Liver (tissue), 9 donors: ENCODE data around the gene IRF4. TPM values are rescaled to one million over a fixed set of nuclear protein-coding genes. Genes with fewer than 3 reads are reported as not detected.

Experiments used
- DNase-seq: peaks from one replicate; pipeline ENCODE4 v3.0.0-alpha.2; 2017; ENCODE audit warnings: low spot score
- H3K27ac ChIP-seq, 2 donors: one replicate each; pipeline ENCODE4 v1.7.0; 2013; ENCODE audit warnings: inconsistent platforms in 2 of 2, low read length in 2 of 2, control low read depth in 1 of 2, low read depth in 1 of 2, mild to moderate bottlenecking in 1 of 2
- H3K27me3 ChIP-seq, 4 donors: one replicate each; pipeline versions ENCODE4 v1.6.1 to v1.7.0; 2013; ENCODE audit warnings: low read length in 3 of 4, inconsistent platforms in 1 of 4, mild to moderate bottlenecking in 1 of 4, moderate library complexity in 1 of 4; ENCODE audit not compliant: control insufficient read depth in 4 of 4, insufficient read depth in 4 of 4
- H3K36me3 ChIP-seq, 4 donors: one replicate each; pipeline versions ENCODE4 v1.6.1 to v1.7.0; 2013; ENCODE audit warnings: low read length in 3 of 4, mild to moderate bottlenecking in 3 of 4, low read depth in 1 of 4, moderate library complexity in 1 of 4; ENCODE audit not compliant: control insufficient read depth in 4 of 4, insufficient read depth in 3 of 4
- H3K4me1 ChIP-seq, 4 donors: one replicate each; pipeline versions ENCODE4 v1.6.1 to v1.7.0; 2013; ENCODE audit warnings: low read length in 3 of 4, mild to moderate bottlenecking in 3 of 4, moderate library complexity in 1 of 4; ENCODE audit not compliant: control insufficient read depth in 4 of 4, insufficient read depth in 4 of 4
- H3K4me3 ChIP-seq, 3 donors: one replicate each; pipeline versions ENCODE4 v1.6.1 to v1.7.0; 2013; ENCODE audit warnings: low read length in 3 of 3, control low read depth in 1 of 3, low read depth in 1 of 3, mild to moderate bottlenecking in 1 of 3
- H3K9ac ChIP-seq, 2 donors: one replicate each; pipeline ENCODE4 v1.7.0; 2013; ENCODE audit warnings: low read length in 2 of 2, mild to moderate bottlenecking in 2 of 2, moderate library complexity in 2 of 2, control low read depth in 1 of 2, low read depth in 1 of 2
- H3K9me3 ChIP-seq, 4 donors: one replicate each; pipeline versions ENCODE4 v1.6.1 to v1.7.0; 2013; ENCODE audit warnings: low read length in 3 of 4; ENCODE audit not compliant: control insufficient read depth in 4 of 4
- EGR1 ChIP-seq, 2 donors: IDR thresholded peaks; 2 replicates each; pipeline ENCODE4 v1.6.1; 2016 to 2018; ENCODE audit warnings: antibody characterized with exemption in 2 of 2, low read depth in 2 of 2
- FOXA2 ChIP-seq: IDR thresholded peaks from 2 replicates; pipeline ENCODE4 v1.6.1; 2016; ENCODE audit warnings: antibody characterized with exemption
- GABPA ChIP-seq, 2 donors: IDR thresholded peaks in 1 of 2; conservative IDR thresholded peaks in 1 of 2; 2 replicates each; pipeline ENCODE4 v1.6.1; 2016; ENCODE audit warnings: antibody characterized with exemption in 2 of 2, mild to moderate bottlenecking in 1 of 2, moderate library complexity in 1 of 2
- HNF4A ChIP-seq, 2 donors: conservative IDR thresholded peaks; 2 replicates each; pipeline ENCODE4 v1.6.1; 2016; ENCODE audit warnings: antibody characterized with exemption in 2 of 2, mild to moderate bottlenecking in 2 of 2
- HNF4G ChIP-seq: IDR thresholded peaks from 2 replicates; pipeline ENCODE4 v1.6.1; 2016; ENCODE audit warnings: antibody characterized with exemption
- JUND ChIP-seq, 2 donors: IDR thresholded peaks; 2 replicates each; pipeline ENCODE4 v1.6.1; 2016; ENCODE audit warnings: antibody characterized with exemption in 2 of 2
- RAD21 ChIP-seq, 2 donors: IDR thresholded peaks; 2 replicates each; pipeline ENCODE4 v1.6.1; 2016; ENCODE audit warnings: antibody characterized with exemption in 2 of 2, mild to moderate bottlenecking in 2 of 2
- RXRA ChIP-seq, 2 donors: IDR thresholded peaks; 2 replicates each; pipeline ENCODE4 v1.6.1; 2017 to 2018; ENCODE audit warnings: antibody characterized with exemption in 2 of 2, mild to moderate bottlenecking in 1 of 2
- SP1 ChIP-seq: IDR thresholded peaks from 2 replicates; pipeline ENCODE4 v1.6.1; 2018; ENCODE audit warnings: antibody characterized with exemption, mild to moderate bottlenecking
- YY1 ChIP-seq: IDR thresholded peaks from 2 replicates; pipeline ENCODE4 v1.6.1; 2016; ENCODE audit warnings: antibody characterized with exemption, mild to moderate bottlenecking
- WGBS: extraction: QIAGEN DNeasy Blood & Tissue Kit; methylation state at CpG from one replicate; pipeline ENCODE4 v1.1.7; 2013; 5-methylcytosine and 5-hydroxymethylcytosine counted together
- polyA plus RNA-seq, 2 donors: library from polyadenylated mRNA; stranded (reverse) in 1 of 2; unstranded in 1 of 2; fragments of 200-250 nt in 1 of 2; fragments of >200 nt in 1 of 2; fragmentation: Nextera tagmentation in 1 of 2; extraction: Ambion mirVana in 1 of 2; gene quantifications; one replicate each; pipeline versions ENCODE4 v1.2.1 to v1.2.3, GENCODE V29; 2013 to 2015
- total RNA-seq, 2 donors: library from RNA; depleted of rRNA; stranded (reverse); fragments of >200 nt; gene quantifications; one replicate each; pipeline ENCODE4 v1.2.3, GENCODE V29; 2014
- TF ChIP-seq, protein P1 (sequence below): IDR thresholded peaks from 2 replicates; pipeline ENCODE4 v1.6.1; 2016; ENCODE audit warnings: antibody characterized with exemption
- TF ChIP-seq, protein P2 (sequence below): IDR thresholded peaks from 2 replicates; pipeline ENCODE4 v1.6.1; 2016; ENCODE audit warnings: antibody characterized with exemption
- TF ChIP-seq, protein P3 (sequence below): fragments of 150-350 bp; IDR thresholded peaks from 2 replicates; pipeline ENCODE4 v1.5.1; 2017; ENCODE audit warnings: improper control_type of control experiment, low read depth, low read length; ENCODE audit not compliant: missing input control
- donor health status: healthy.
- donor health status: healthy.
- donor health status: healthy.
- donor health status: healthy.
- donor health status: healthy.

Gene IRF4
- total RNA-seq (1 to 10 TPM; 1.0 to 1.2 TPM), polyA plus RNA-seq (1 to 10 TPM in 1 of 2 donors, under 1 TPM in 1; 0.68 to 1.6 TPM)

DNA sequence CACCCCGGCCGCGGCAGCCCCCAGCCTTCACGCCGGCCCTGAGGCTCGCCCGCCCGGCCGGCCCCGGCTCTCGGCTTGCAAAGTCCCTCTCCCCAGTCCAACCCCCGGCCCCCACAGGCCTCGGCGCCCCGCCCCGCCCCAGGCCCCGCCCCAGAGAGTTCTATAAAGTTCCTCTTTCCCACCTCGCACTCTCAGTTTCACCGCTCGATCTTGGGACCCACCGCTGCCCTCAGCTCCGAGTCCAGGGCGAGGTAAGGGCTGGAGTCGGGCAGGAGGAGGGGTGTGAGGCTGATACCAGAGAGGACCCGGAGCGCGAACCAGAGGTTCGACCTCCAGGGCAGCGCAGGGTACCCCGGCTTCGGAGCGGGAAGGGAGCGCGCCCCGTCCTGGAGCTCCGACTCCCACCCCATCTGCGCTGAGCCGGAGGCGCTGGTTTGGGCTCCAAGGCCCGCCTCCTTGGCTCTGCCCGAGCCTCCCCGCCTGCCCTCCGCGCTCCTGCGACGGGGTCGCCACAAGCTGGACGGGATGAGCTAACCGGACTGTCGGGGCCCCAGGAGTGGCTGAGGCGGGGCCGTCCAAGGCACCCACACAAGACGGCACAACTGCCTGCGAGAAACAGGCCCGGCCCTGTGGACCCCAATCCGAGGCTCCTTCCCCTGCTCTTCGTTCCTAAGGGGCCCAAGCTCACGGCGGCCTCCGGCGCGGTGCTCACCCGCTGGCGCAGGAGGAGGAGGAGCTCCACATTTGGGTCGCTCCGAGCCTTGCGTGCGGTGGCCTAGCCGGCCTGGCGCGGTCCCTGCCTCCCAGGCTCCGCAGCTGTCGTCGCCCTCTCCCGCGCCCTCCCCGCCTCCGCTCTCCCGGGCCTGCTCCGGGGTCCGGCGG is at the start of gene IRF4:
TSS of gene IRF4 (plus strand) at position 194 of the 882 bp plus-strand sequence. CDS start 1,401 bp downstream, outside the sequence.
- H3K9me3 ChIP-seq: peaks cover 0 to 4% (median 0%) of the 10 kb centered on the region in 4 donors
- H3K27me3 ChIP-seq: peaks cover 2 to 20% (median 8%) of the 10 kb centered on the region in 4 donors
- H3K36me3 ChIP-seq: no peaks in the 10 kb centered on the region
- no peak for DNase-seq
- no peak within 1 kb of the TSS for H3K9ac ChIP-seq
- 3% methylated on average over 82 of the region's 82 CpGs for WGBS
- TF ChIP-seq HNF4A (conservative IDR thresholded peaks at IDR 0.05) (no peak), YY1 (no peak), JUND (IDR thresholded peaks at IDR 0.05) (no peak), RXRA (IDR thresholded peaks at IDR 0.05) (no peak), SP1 (no peak), RAD21 (IDR thresholded peaks at IDR 0.05) (no peak), FOXA2 (no peak), HNF4G (no peak), EGR1 (IDR thresholded peaks at IDR 0.05; ENCODE audit: low read depth in 2 of 2) (no peak), GABPA (IDR thresholded peaks at IDR 0.05 in 1 of 2, conservative IDR thresholded peaks at IDR 0.05 in 1 of 2) (no peak)
- TF ChIP-seq, protein P1, sequence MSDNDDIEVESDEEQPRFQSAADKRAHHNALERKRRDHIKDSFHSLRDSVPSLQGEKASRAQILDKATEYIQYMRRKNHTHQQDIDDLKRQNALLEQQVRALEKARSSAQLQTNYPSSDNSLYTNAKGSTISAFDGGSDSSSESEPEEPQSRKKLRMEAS: no peak
- TF ChIP-seq, protein P2, sequence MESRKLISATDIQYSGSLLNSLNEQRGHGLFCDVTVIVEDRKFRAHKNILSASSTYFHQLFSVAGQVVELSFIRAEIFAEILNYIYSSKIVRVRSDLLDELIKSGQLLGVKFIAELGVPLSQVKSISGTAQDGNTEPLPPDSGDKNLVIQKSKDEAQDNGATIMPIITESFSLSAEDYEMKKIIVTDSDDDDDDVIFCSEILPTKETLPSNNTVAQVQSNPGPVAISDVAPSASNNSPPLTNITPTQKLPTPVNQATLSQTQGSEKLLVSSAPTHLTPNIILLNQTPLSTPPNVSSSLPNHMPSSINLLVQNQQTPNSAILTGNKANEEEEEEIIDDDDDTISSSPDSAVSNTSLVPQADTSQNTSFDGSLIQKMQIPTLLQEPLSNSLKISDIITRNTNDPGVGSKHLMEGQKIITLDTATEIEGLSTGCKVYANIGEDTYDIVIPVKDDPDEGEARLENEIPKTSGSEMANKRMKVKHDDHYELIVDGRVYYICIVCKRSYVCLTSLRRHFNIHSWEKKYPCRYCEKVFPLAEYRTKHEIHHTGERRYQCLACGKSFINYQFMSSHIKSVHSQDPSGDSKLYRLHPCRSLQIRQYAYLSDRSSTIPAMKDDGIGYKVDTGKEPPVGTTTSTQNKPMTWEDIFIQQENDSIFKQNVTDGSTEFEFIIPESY: no peak
- H3K4me3 ChIP-seq: peak within 1 kb of the TSS in 2 of 3 donors; percentile 32 to 60
- no peak within 1 kb of the TSS for H3K27ac ChIP-seq
- H3K4me1 ChIP-seq: peaks cover 13 to 38% (median 22%) of the 10 kb centered on the region in 4 donors

DNA sequence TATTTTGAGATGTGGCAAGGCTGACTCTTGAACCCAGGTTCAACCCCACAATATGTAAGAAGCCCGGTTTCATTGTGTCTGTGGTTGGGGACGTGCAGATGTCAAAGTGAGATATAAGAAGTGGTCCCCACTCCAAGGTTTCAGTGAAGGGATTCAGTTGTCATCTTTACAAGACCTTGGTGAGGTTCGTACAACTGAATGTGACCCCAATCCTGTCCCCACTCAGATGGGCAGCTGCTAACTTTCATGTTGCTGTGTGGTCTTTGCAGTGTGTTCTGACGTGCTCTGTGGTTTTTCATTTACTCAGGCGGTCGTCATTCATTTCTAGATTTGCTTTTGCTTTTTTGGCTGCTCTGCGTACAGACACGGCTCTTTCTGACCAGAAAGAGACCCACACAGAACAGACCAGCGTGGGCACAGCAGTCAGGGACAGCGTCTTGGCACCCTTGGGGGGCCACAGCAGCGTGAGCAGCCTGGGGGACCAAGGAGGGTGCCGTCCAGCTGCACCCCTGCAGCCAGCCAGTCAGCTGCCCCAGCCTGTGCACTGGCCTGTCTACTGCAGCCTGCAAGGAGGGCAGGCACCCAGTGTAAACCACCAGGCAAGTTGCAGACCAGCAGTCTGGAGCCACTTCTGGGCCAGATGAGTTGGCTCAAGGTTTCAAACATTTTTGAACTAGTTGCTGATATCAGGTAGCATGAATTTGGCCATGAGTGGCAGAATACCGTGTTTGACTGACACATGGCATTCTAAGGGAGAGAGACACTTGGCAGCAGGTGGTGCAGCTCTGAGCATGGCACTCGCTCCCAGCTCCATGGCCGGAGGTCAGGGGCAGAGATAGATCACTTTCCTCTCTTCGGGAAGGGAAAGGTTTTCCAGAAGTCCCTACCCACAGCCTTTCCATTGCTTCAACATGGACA is 49.4 kb upstream of the IRF4 start:
- Histone ChIP-seq H3K9me3 (no peaks in the 10 kb centered on the region), H3K9ac (no peak overlapping the region), H3K27ac (no peak overlapping the region), H3K27me3 (no peaks in the 10 kb centered on the region), H3K36me3 (peaks cover 0 to 6% (median 0%) of the 10 kb centered on the region in 4 donors), H3K4me1 (peaks cover 0 to 3% (median 0%) of the 10 kb centered on the region in 4 donors), H3K4me3 (no peak overlapping the region)
- no peak for DNase-seq
- TF ChIP-seq HNF4G (no peak), EGR1 (IDR thresholded peaks at IDR 0.05; ENCODE audit: low read depth in 2 of 2) (no peak)
- TF ChIP-seq, protein P3, sequence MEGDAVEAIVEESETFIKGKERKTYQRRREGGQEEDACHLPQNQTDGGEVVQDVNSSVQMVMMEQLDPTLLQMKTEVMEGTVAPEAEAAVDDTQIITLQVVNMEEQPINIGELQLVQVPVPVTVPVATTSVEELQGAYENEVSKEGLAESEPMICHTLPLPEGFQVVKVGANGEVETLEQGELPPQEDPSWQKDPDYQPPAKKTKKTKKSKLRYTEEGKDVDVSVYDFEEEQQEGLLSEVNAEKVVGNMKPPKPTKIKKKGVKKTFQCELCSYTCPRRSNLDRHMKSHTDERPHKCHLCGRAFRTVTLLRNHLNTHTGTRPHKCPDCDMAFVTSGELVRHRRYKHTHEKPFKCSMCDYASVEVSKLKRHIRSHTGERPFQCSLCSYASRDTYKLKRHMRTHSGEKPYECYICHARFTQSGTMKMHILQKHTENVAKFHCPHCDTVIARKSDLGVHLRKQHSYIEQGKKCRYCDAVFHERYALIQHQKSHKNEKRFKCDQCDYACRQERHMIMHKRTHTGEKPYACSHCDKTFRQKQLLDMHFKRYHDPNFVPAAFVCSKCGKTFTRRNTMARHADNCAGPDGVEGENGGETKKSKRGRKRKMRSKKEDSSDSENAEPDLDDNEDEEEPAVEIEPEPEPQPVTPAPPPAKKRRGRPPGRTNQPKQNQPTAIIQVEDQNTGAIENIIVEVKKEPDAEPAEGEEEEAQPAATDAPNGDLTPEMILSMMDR: no peak
- TF ChIP-seq, protein P1: no peak
- WGBS: 75% methylated on average over 16 of the region's 16 CpGs
